Measurements from ENCODE around the gene GRB10.

DNA sequence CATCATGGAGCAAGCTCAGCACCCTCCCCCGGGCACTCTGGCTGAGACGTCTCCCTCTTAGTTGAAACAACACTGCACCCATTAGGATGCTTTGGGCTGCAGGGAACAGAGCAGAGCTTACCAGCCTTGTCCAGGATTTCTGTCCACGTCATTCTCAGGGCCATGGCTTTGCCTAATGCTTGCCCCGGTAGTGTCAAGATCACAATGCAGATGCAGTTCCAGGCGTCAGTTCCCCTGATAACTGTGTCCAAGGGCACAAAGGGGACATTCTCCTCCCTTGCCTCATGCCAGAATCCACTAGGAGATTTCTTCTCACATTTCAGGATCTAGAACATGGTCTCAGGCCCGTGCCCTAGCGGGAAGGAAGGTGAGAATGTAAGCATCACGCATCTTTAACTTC is 17.2 kb upstream of the GRB10 start:
- no peak for TF ChIP-seq L3MBTL2 (conservative IDR thresholded peaks at IDR 0.05)
- TF ChIP-seq LEF1 (IDR thresholded peaks at IDR 0.05; ENCODE audit: borderline replicate concordance): no peak
- TF ChIP-seq FOXK2 (IDR thresholded peaks at IDR 0.05): no peak
